HFF-Myc (cell line): Measurements from ENCODE around the gene CFAP46.

Source experiments
- DNase-seq: peaks from one replicate; pipeline ENCODE4 v3.0.0-alpha.2; 2011; ENCODE audit warnings: low read depth; ENCODE audit errors: extremely low read depth
- H3K4me3 ChIP-seq: replicated peaks from 2 replicates; pipeline ENCODE4 v1.5.1; 2011; ENCODE audit warnings: low read depth, mild to moderate bottlenecking, control low read depth, low read length
- CTCF ChIP-seq: IDR thresholded peaks from 2 replicates; pipeline ENCODE4 v1.5.1; 2012; ENCODE audit warnings: mild to moderate bottlenecking, low read depth, low read length, control low read depth; ENCODE audit errors: missing control alignments

Gene CFAP46

DNA sequence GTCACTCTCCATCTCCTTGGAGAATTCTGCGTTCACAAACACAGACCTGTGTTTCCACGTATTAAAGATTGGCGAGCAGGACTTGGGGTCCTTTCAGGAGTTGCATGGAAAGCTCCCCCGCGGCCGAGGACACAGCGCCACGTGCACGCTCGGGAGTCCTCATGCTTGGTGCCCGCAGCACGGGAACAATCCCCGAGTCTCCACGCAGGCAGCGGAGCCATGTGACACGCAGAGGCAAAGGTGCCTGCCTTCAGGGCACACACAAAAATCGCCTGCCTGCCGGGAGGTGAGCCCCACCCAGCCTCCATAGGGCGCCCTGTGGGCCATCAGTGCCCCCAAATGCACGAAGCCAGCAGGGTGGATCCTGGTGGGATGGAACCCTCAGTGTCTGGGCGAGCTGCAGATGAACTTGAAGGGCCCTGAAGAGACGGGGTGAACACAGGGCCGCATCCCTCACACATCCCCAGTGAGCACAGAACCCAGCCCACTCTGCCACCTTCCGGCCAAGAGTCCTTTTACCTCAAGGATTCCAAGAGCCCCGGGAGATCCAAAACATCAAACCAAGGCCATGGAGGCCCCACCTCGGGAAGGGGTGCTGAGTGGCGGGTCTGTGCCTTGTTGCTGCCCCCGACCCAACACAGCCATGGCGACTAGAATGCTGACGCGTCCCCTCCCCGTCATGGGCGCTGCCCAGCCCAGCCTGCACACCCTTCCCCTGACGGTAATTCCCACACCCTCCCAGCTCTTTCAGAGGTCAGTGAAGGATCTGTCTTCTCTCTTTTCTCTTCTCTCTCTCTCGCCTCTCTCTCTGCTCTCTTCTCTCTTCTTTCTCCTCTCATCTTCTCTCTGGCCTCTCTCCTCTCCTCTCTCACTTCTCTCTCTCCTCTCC, 55.9 kb downstream of the CFAP46 start:
- H3K4me3 ChIP-seq, result no peak overlapping the region
- DNase-seq, result no peak
- no peak for TF ChIP-seq CTCF

DNA sequence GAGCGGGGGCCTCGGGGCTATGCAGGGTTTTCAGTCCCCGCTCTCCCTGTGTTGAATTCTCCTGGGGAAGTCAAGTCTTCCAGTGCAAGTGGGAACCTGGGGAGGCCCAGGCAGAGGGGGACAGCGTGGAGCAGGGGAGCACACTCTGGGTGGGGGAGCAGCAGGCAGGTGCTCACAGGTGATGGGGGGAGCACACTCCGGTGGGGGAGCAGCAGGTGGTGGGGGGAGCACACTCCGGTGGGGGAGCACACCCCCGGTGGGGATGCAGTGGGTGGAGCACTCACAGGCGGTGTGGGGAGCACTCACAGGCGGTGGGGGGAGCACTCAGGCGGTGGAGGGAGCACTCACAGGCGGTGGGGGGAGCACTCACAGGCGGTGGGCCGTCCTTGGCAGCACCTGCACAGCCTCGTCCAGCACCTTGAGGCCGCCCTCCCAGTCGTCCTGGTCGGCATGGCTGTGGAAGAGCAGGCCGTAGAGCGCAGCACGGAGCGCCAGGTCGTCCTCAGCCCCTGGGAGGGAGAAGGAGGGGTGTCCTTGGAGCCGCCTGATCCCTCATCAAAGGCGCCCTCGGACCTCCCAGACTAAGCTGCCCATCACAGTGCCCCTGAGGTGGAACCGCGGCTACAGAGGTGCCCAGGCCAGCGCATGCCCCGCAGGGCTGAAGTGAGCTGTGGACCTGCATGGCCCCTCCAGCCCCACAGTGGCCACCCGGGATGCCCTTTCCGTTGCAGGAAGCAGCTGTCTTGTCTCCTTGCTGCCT, 56.7 kb downstream of the CFAP46 start:
- no peak for TF ChIP-seq CTCF
- DNase-seq, result no peak
- H3K4me3 ChIP-seq, result no peak overlapping the region

DNA sequence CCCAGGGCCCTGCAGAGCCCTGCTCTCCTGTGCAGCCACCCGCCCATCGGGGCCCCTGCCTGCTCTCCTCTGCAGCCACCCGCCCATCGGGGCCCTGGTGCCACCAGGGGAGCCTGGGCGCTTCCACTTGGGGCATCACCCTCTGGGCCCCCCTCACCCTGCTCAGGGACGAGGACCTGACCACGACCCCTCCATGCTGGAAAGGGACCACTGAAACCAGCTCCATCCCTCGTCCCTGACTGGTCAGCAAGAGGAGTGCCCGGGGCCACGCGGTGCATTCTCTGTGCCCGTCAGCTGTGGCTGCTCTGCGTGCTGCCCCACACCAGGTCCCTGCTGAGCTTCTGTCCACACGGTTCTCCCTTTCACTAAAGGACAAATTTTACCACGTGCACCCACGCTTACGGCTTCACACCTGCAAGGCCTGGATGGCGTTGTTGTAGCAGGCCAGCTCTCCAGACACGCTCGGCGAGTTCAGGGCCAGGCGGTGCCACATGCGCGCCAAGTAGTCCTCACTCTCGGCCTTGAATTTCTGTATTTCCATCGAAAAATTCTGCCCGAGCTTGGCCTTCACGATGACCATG, 57.6 kb downstream of the CFAP46 start:
- no peak overlapping the region for H3K4me3 ChIP-seq
- no peak for TF ChIP-seq CTCF
- DNase-seq, result no peak

DNA sequence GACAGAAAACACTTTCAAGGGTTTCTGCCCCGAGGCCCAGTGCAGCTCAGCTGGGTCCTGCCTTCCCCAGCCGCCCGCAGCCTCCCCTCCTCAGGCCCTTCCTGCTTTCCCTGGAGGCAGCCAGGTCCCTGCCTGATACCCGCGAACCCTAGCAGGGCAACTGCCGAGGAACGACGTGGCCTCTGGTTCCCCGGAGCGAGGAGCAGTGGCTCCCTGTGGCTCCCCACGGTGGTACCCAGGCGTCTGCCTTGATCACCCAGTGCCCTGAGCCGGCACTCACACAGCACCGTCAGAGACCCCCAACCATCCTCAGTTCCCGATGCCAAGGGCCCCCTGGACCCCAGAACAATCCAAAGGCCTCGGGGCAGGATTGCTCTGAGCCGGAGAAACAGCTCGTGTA, 58.3 kb downstream of the CFAP46 start:
- DNase-seq, result no peak
- H3K4me3 ChIP-seq, result no peak overlapping the region
- no peak for TF ChIP-seq CTCF

DNA sequence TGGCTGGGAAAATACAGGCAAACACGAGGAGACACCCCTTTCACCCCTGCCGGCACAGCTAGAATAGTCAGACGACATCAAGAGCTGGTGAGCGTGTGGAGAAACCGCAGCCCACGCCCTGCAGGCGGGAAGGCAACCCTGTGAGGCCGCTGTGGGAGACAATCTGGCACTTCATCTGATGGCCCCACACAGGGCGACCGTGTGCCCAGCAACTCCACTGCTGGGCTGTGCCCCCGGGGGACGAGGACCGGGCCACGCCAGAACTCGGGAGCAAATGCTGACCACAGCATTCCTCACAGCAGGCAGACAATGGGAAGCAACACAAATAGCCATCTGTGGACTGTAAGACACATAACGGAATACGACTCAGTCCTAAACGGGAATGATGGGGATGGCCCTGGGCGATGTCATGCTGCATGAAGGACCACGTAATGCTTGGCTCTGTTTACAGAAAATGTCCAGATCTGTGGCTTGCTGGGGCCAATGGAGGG, 58.9 kb downstream of the CFAP46 start:
- no peak for DNase-seq
- no peak overlapping the region for H3K4me3 ChIP-seq
- no peak for TF ChIP-seq CTCF

- no peak overlapping the region for H3K4me3 ChIP-seq
- DNase-seq, result no peak
- no peak for TF ChIP-seq CTCF
These were observed 60.1 kb downstream of the CFAP46 start for GRCh38 chr10:132882069-132882951.
